ENCODE measurements around the gene ARHGEF28.

Gene ARHGEF28

GRCh38 chr5:73947906-73948640, 322.1 kb downstream of the ARHGEF28 start:
- no peak overlapping the region for H3K4me3 ChIP-seq (ENCODE audit: low read length)
- no peak for TF ChIP-seq ZNF274 (IDR thresholded peaks at IDR 0.05; ENCODE audit: low read depth, low read length)

- TF ChIP-seq ZNF274 (IDR thresholded peaks at IDR 0.05; ENCODE audit: low read depth, low read length), result no peak
Measured at GRCh38 chr5:73948720-73949119, 322.7 kb downstream of the ARHGEF28 start.

GRCh38 chr5:73950441-73950873, 324.5 kb downstream of the ARHGEF28 start:
- no peak for TF ChIP-seq ZNF274 (IDR thresholded peaks at IDR 0.05; ENCODE audit: low read depth, low read length)

More at GRCh38 chr5:73948720-73949119, 322.7 kb downstream of the ARHGEF28 start:
- no peak overlapping the region for H3K4me3 ChIP-seq (ENCODE audit: low read length)

GRCh38 chr5:73950912-73951430, 325.0 kb downstream of the ARHGEF28 start:
- no peak for TF ChIP-seq ZNF274 (IDR thresholded peaks at IDR 0.05; ENCODE audit: low read depth, low read length)
- no peak overlapping the region for H3K4me3 ChIP-seq (ENCODE audit: low read length)

More at GRCh38 chr5:73950441-73950873, 324.5 kb downstream of the ARHGEF28 start:
- no peak overlapping the region for H3K4me3 ChIP-seq (ENCODE audit: low read length)

GRCh38 chr5:73952872-73953271, 326.9 kb downstream of the ARHGEF28 start:
- H3K4me3 ChIP-seq (ENCODE audit: low read length), result no peak overlapping the region
- no peak for TF ChIP-seq ZNF274 (IDR thresholded peaks at IDR 0.05; ENCODE audit: low read depth, low read length)

- H3K4me3 ChIP-seq (ENCODE audit: low read length), result no peak overlapping the region
- TF ChIP-seq ZNF274 (IDR thresholded peaks at IDR 0.05; ENCODE audit: low read depth, low read length), result no peak
Measured at GRCh38 chr5:73954381-73954780, 328.4 kb downstream of the ARHGEF28 start.

GRCh38 chr5:73955271-73955846, 329.4 kb downstream of the ARHGEF28 start:
- no peak for TF ChIP-seq ZNF274 (IDR thresholded peaks at IDR 0.05; ENCODE audit: low read depth, low read length)
- no peak overlapping the region for H3K4me3 ChIP-seq (ENCODE audit: low read length)

GRCh38 chr5:73957397-73958001, 331.5 kb downstream of the ARHGEF28 start:
- TF ChIP-seq ZNF274 (IDR thresholded peaks at IDR 0.05; ENCODE audit: low read depth, low read length), result no peak
- H3K4me3 ChIP-seq (ENCODE audit: low read length), result no peak overlapping the region

- no peak overlapping the region for H3K4me3 ChIP-seq (ENCODE audit: low read length)
- TF ChIP-seq ZNF274 (IDR thresholded peaks at IDR 0.05; ENCODE audit: low read depth, low read length), result no peak
Measured at GRCh38 chr5:73958037-73958436, 332.0 kb downstream of the ARHGEF28 start.

- TF ChIP-seq ZNF274 (IDR thresholded peaks at IDR 0.05; ENCODE audit: low read depth, low read length), result no peak
Measured at GRCh38 chr5:73960023-73960422, 334.0 kb downstream of the ARHGEF28 start.

GRCh38 chr5:73960426-73960825, 334.4 kb downstream of the ARHGEF28 start:
- TF ChIP-seq ZNF274 (IDR thresholded peaks at IDR 0.05; ENCODE audit: low read depth, low read length), result no peak
- no peak overlapping the region for H3K4me3 ChIP-seq (ENCODE audit: low read length)

More at GRCh38 chr5:73960023-73960422, 334.0 kb downstream of the ARHGEF28 start:
- H3K4me3 ChIP-seq (ENCODE audit: low read length), result no peak overlapping the region

GRCh38 chr5:73962801-73963425, 336.9 kb downstream of the ARHGEF28 start:
- H3K4me3 ChIP-seq (ENCODE audit: low read length), result no peak overlapping the region
- TF ChIP-seq ZNF274 (IDR thresholded peaks at IDR 0.05; ENCODE audit: low read depth, low read length), result no peak

GRCh38 chr5:73964352-73964865, 338.4 kb downstream of the ARHGEF28 start:
- TF ChIP-seq ZNF274 (IDR thresholded peaks at IDR 0.05; ENCODE audit: low read depth, low read length), result no peak
- H3K4me3 ChIP-seq (ENCODE audit: low read length), result no peak overlapping the region

GRCh38 chr5:73966451-73966850, 340.5 kb downstream of the ARHGEF28 start:
- no peak overlapping the region for H3K4me3 ChIP-seq (ENCODE audit: low read length)
- no peak for TF ChIP-seq ZNF274 (IDR thresholded peaks at IDR 0.05; ENCODE audit: low read depth, low read length)

Measured in GM08714 (cell line).